Measurements from ENCODE around the gene DQX1.

- TF ChIP-seq CTCF (IDR thresholded peaks at IDR 0.05; ENCODE audit: poor library complexity, severe bottlenecking) (no peak), TAF1 (IDR thresholded peaks at IDR 0.05; ENCODE audit: low read depth) (no peak)
Measured at GRCh38 chr2:74558284-74559230, 32.5 kb upstream of the DQX1 start.
